ENCODE data around the gene MYBPC2. TPM values are rescaled to one million over a fixed set of nuclear protein-coding genes. Genes with fewer than 3 reads are reported as not detected.
A peak's percentile ranks its signal among the peaks of the same experiment; 100 is the strongest.

MYBPC2 gene
- total RNA-seq, 1 experiment from 2014 or later = not detected

GRCh38 chr19:50495020-50495531 lies 62.4 kb downstream of the MYBPC2 start:
- no peak for DNase-seq (ENCODE audit: extremely low read depth, low read depth)

GRCh38 chr19:50496189-50497021 lies 63.7 kb downstream of the MYBPC2 start:
- DNase-seq (ENCODE audit: extremely low read depth, low read depth) = no peak

DNA sequence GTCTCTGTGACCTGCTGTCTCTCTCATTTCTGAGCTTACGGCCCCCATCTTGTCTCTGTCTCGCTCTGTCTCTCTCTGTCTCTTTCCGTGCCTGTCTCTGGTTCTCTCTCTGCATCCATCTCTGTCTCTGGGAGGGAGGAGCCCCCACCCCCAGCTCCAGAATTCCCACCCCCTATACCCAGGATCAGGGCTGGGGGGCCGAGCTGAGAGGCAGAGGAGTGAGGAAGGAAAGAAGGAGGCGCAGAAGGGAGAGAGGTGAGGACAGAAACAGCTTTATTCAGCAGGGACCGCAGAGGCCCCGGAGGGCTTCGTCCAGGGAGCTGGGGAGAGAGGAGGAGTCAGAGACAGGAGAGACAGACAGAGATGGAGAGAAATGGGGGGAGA lies 64.3 kb downstream of the MYBPC2 start:
- no peak for DNase-seq (ENCODE audit: extremely low read depth, low read depth)

GRCh38 chr19:50498219-50499056 lies 65.7 kb downstream of the MYBPC2 start:
- no peak for DNase-seq (ENCODE audit: extremely low read depth, low read depth)

- DNase-seq (ENCODE audit: extremely low read depth, low read depth) = no peak
These were observed 67.5 kb downstream of the MYBPC2 start for GRCh38 chr19:50500060-50500752.

GRCh38 chr19:50500753-50501151 lies 68.1 kb downstream of the MYBPC2 start:
- DNase-seq (ENCODE audit: extremely low read depth, low read depth) = no peak

DNA sequence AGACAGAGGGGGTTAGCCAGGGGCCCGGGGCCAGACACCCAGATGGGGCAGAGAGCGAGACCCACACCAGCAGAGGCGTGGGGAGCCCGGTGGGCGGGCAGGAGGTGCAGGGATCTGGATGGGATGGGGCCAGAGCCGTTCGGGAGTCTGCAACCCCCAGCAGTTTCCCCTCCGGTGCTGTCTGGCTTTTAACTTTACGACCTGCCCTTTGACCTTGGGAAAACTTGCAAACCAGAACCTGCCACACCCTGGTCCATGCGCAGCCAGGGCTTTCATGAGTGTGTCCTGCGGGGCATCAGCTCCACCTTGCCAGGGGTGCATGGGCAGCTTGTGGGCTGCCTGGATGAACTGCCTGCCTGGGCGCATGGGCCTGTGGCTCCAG lies 68.5 kb downstream of the MYBPC2 start:
- no peak for DNase-seq (ENCODE audit: extremely low read depth, low read depth)

GRCh38 chr19:50501568-50502475 lies 69.1 kb downstream of the MYBPC2 start:
- no peak for DNase-seq (ENCODE audit: extremely low read depth, low read depth)

DNA sequence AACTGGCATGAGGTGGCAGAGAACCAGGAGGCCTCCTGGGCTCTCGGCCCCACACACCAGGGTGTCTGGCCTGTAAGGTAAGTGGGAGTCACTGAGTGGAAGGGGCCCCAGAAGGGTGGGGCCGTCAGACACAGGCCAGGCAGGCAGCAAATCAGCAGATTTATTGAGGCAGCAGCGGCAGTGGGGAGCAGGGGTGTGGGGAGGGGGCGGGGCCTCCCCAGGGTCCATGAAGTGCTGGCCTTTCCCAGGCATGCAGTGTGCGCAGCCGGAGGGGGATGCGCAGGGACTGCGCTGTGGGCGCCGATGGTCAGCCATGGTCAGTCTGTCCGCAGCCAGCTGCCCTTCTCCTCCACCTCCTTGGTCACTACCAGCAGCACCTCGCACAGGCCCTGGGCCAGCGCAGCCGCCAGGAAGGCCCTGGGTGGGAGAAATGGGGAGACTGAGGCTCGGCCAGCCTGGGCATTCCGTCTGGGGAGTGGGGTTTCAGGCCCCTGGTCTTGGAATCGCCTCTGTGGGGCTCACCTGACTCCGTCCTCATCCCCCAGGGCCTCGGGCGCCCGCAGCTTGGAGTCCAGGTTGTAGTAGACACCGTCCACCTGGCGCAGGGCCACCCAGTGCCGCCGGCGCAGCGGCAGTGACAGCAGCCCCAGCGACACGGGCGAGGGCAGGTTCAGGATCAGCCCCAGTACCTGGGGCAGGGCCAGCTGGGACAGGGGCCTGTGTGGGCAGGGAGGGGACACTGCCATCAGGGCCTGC lies 73.3 kb downstream of the MYBPC2 start:
- no peak for DNase-seq (ENCODE audit: extremely low read depth, low read depth)

DNA sequence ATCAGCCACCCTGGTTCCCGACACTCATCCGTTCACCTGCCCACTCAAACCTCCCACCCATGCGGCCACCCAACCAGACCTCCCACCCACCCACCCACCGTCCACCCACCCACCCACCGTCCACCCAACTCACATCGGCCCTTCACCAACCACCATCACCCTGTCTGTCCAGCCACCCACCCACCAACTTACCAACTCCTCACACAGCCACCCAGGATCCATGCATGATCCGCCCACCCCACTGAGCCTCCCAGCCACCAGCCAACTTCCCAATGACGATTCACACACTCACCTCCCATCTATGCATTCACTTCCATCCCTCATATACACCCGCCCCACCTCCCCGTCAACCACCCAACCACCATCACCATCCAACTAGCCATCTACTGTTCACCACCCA lies 74.0 kb downstream of the MYBPC2 start:
- no peak for DNase-seq (ENCODE audit: extremely low read depth, low read depth)

- DNase-seq (ENCODE audit: extremely low read depth, low read depth) = no peak
These were observed 74.7 kb downstream of the MYBPC2 start for GRCh38 chr19:50507376-50507775.

GRCh38 chr19:50508843-50509190 lies 76.1 kb downstream of the MYBPC2 start:
- DNase-seq (ENCODE audit: extremely low read depth, low read depth) = no peak

- no peak for DNase-seq (ENCODE audit: extremely low read depth, low read depth)
These were observed 76.7 kb downstream of the MYBPC2 start for GRCh38 chr19:50509366-50509765.

GRCh38 chr19:50510121-50510670 lies 77.5 kb downstream of the MYBPC2 start:
- no peak for DNase-seq (ENCODE audit: extremely low read depth, low read depth)

GRCh38 chr19:50510700-50511068 lies 78.0 kb downstream of the MYBPC2 start:
- no peak for DNase-seq (ENCODE audit: extremely low read depth, low read depth)

DNA sequence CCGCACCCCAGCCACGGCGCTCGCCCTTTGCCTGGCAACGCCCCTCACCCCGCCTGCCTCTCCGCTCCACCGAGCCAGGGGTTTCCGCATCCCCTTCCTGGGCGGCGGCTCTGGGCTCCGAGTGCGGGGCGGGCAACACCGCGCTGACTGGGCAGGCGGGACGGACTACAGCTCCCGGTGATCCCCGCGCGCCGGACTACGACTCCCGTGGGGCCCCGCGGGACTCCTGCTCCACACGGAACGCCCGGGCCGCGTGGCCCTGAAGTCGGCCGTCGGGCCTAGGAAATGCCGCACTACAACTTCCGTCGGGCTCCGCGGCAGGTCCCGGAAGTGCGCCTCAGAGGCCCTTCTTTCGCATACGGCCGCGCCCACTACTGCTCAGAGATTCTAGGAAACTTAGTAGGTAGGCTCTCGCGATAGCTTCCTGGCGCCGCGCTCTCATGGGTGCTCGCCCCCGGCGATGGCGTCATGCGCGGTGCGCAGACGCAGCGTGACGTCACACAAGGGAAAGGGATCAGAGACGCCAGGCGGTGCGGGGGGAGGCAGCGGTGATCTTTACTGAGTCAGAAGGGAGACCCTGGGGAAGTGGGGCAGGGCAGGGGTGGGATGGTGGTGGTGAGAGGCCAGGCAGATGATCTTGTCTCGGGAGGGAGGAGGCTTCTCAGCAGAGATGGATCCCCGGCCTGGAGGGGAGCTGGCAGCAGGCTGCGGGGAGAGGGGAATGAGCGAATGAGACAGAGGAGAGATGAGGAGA lies 78.6 kb downstream of the MYBPC2 start, which contains the start of gene JOSD2:
TSS of gene JOSD2 (minus strand) at position 123 of the 754 bp plus-strand sequence. CDS start 760 bp downstream, outside the sequence.
- peak; percentile 98 for DNase-seq (ENCODE audit: extremely low read depth, low read depth)

- DNase-seq (ENCODE audit: extremely low read depth, low read depth) = no peak
These were observed 79.7 kb downstream of the MYBPC2 start for GRCh38 chr19:50512112-50512998.

All from NCI-H460 (cell line).